Neural progenitor cell (in vitro differentiated cells): ENCODE results near the gene TXNRD1. TPM values are rescaled to one million over a fixed set of nuclear protein-coding genes. Genes with fewer than 3 reads are reported as not detected.

ENCODE experiments used
- DNase-seq: peaks from one replicate; pipeline ENCODE4 v3.0.0-alpha.2; 2016; ENCODE audit warnings: low spot score
- H2AFZ ChIP-seq: fragments of 200-600 bp; sonication (generic); replicated peaks from 2 replicates; pipeline ENCODE4 v1.6.1; 2016; ENCODE audit warnings: antibody characterized with exemption
- H3F3A ChIP-seq: fragments of 200-600 bp; sonication (generic); 2 replicates; pipeline ENCODE4 v1.6.1; 2016; ENCODE audit warnings: antibody characterized with exemption, low read depth
- H3K27ac ChIP-seq: fragments of 200-600 bp; sonication (generic); 2 replicates; pipeline ENCODE4 v1.5.1; 2016; ENCODE audit warnings: mild to moderate bottlenecking
- H3K27me3 ChIP-seq: fragments of 200-600 bp; sonication (generic); 2 replicates; pipeline ENCODE4 v1.6.1; 2016; ENCODE audit warnings: mild to moderate bottlenecking, moderate library complexity
- H3K36me3 ChIP-seq: fragments of 200-600 bp; sonication (generic); 2 replicates; pipeline ENCODE4 v1.5.1; 2016
- H3K4me1 ChIP-seq: fragments of 200-600 bp; sonication (generic); 2 replicates; pipeline ENCODE4 v1.6.1; 2016; ENCODE audit warnings: mixed run types
- H3K4me2 ChIP-seq: fragments of 200-600 bp; sonication (generic); 2 replicates; pipeline ENCODE4 v1.6.1; 2016
- H3K4me3 ChIP-seq: fragments of 200-600 bp; sonication (generic); 2 replicates; pipeline ENCODE4 v1.5.1; 2016
- H3K79me2 ChIP-seq: fragments of 200-600 bp; sonication (generic); 2 replicates; pipeline ENCODE4 v1.6.1; 2016; ENCODE audit warnings: low read depth
- H3K9ac ChIP-seq: fragments of 200-600 bp; sonication (generic); 2 replicates; pipeline ENCODE4 v1.6.1; 2016
- H3K9me3 ChIP-seq: fragments of 200-600 bp; sonication (generic); 2 replicates; pipeline ENCODE4 v1.5.1; 2016; ENCODE audit warnings: low read depth
- H4K20me1 ChIP-seq: fragments of 200-600 bp; sonication (generic); 2 replicates; pipeline ENCODE4 v1.6.1; 2016; ENCODE audit warnings: low read depth
- H3K27ac Mint-ChIP-seq: 3 replicates; pipeline ENCODE4 v1.8.0; 2021; ENCODE audit warnings: mixed read lengths
- H3K27me3 Mint-ChIP-seq: 2 replicates; pipeline ENCODE4 v1.8.0; 2022; ENCODE audit warnings: low read depth, mild to moderate bottlenecking, inconsistent platforms, moderate library complexity, mixed read lengths; ENCODE audit not compliant: insufficient read depth
- H3K36me3 Mint-ChIP-seq: 3 replicates; pipeline ENCODE4 v1.8.0; 2021; ENCODE audit warnings: mixed read lengths
- H3K4me1 Mint-ChIP-seq: 3 replicates; pipeline ENCODE4 v1.8.0; 2021; ENCODE audit warnings: mixed read lengths
- H3K4me3 Mint-ChIP-seq: 3 replicates; pipeline ENCODE4 v1.8.0; 2021; ENCODE audit warnings: mild to moderate bottlenecking, moderate library complexity, mixed read lengths
- H3K9me3 Mint-ChIP-seq: 3 replicates; pipeline ENCODE4 v1.8.0; 2020; ENCODE audit warnings: mixed read lengths
- CTCF ChIP-seq: fragments of 200-600 bp; sonication (generic); IDR thresholded peaks from 2 replicates; pipeline ENCODE4 v1.5.1; 2017; ENCODE audit warnings: antibody characterized with exemption, mild to moderate bottlenecking
- EZH2 ChIP-seq: fragments of 200-600 bp; sonication (generic); IDR thresholded peaks from 2 replicates; pipeline ENCODE4 v1.6.1; 2017; ENCODE audit warnings: antibody characterized with exemption, mild to moderate bottlenecking, moderate library complexity
- EZH2phosphoT487 ChIP-seq: fragments of 200-600 bp; sonication (generic); IDR thresholded peaks from 2 replicates; pipeline ENCODE4 v1.6.1; 2017; ENCODE audit warnings: antibody characterized with exemption
- total RNA-seq: library from RNA; depleted of rRNA; stranded (reverse); fragments of >200 nt; gene quantifications from 2 replicates; pipeline ENCODE4 v1.2.3, GENCODE V29; 2015; ENCODE audit warnings: low replicate concordance

Gene TXNRD1
- total RNA-seq, 1 donor from 2014 or later = 99.8 TPM

- H3F3A ChIP-seq = peaks cover 4% of the 10 kb centered on the region
- H3K9me3 ChIP-seq = peaks cover 4% of the 10 kb centered on the region
- peaks cover 22% of the 10 kb centered on the region for H3K9me3 Mint-ChIP-seq
- H3K4me3 Mint-ChIP-seq = no peak overlapping the region
- H3K9ac ChIP-seq = no peak overlapping the region
- H3K27ac ChIP-seq = no peak overlapping the region
- no peaks in the 10 kb centered on the region for H3K36me3 ChIP-seq
- TF ChIP-seq EZH2phosphoT487 (no peak), EZH2 (no peak), CTCF (no peak)
- H3K27ac Mint-ChIP-seq = no peak overlapping the region
- no peaks in the 10 kb centered on the region for H3K27me3 ChIP-seq
- DNase-seq = no peak
- peaks cover 18% of the 10 kb centered on the region for H3K4me1 ChIP-seq
- peaks cover 3% of the 10 kb centered on the region for H3K36me3 Mint-ChIP-seq
- no peaks in the 10 kb centered on the region for H3K79me2 ChIP-seq
- H3K4me2 ChIP-seq = no peak overlapping the region
- H3K4me1 Mint-ChIP-seq = peaks cover 13% of the 10 kb centered on the region
- H4K20me1 ChIP-seq = no peaks in the 10 kb centered on the region
- H3K27me3 Mint-ChIP-seq = peaks cover 8% of the 10 kb centered on the region
- no peak overlapping the region for H2AFZ ChIP-seq
- H3K4me3 ChIP-seq = no peak overlapping the region
Observed at GRCh38 chr12:104372061-104372720, 156.6 kb downstream of the TXNRD1 start.

DNA sequence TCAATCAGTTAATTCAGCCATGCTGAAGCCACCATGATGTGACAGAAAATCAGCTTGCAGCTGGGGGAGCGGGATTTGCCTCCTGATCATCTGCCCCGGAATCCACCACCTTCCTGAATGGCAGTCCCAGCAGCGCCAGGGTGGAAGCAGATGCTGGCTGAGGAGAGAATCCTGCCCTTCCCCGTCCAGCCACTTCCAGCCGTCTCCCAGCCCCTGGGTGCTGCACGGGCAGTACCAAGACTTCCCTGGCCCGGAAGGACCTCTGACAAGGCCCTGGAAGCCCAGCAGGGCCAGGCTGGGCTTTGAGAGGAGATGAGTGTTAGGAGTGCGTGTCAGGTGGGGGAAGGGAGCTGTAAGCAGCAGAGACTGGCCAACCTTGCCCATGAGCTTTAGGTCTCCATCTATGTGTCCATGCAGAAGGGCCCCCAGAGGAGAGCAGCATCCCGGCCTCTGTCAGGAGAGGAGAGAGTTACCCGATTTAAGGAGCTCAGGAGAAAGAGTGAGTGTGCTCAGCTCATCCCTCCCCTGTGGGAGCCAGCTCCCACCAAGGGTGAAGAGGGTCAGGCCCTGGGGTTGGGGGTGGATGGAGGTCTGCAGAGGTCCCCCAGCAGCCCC is 157.2 kb downstream of the TXNRD1 start:
- H3K27ac Mint-ChIP-seq = no peak overlapping the region
- no peak overlapping the region for H3K27ac ChIP-seq

DNA sequence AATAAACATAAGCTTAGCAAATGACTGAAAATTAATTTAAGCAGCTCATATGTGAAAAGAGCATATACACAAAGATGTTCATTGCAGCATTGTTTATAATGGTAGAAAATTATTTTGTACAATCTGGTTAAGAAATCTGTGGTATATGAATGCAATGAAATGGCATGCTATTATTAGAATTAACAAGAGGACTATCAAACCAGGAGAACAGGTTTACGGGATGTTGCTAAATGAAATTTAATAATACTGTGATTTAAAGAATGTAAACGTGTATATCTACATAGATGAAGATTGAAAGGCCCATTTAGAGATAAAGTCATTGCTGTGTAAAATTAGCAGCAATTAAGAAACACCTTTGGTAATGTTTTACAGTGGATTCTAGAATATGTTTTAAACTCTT is 158.5 kb downstream of the TXNRD1 start:
- H3K4me1 ChIP-seq = peaks cover 14% of the 10 kb centered on the region
- H3K4me2 ChIP-seq = no peak overlapping the region
- no peaks in the 10 kb centered on the region for H3K36me3 ChIP-seq
- H3K79me2 ChIP-seq = no peaks in the 10 kb centered on the region
- Mint-ChIP-seq H3K9me3 (peaks cover 16% of the 10 kb centered on the region), H3K36me3 (peaks cover 3% of the 10 kb centered on the region), H3K27ac (no peak overlapping the region), H3K27me3 (peaks cover 11% of the 10 kb centered on the region), H3K4me3 (no peak overlapping the region), H3K4me1 (peaks cover 16% of the 10 kb centered on the region)
- no peak for DNase-seq
- no peak overlapping the region for H3K4me3 ChIP-seq
- H3K27me3 ChIP-seq = no peaks in the 10 kb centered on the region
- H4K20me1 ChIP-seq = no peaks in the 10 kb centered on the region
- H3K27ac ChIP-seq = no peak overlapping the region
- no peak overlapping the region for H3K9ac ChIP-seq
- peaks cover 4% of the 10 kb centered on the region for H3K9me3 ChIP-seq
- no peak overlapping the region for H2AFZ ChIP-seq
- peaks cover 4% of the 10 kb centered on the region for H3F3A ChIP-seq
- TF ChIP-seq CTCF (no peak), EZH2 (no peak), EZH2phosphoT487 (no peak)

More for the DNA sequence above, 157.2 kb downstream of the TXNRD1 start:
- H3K4me3 ChIP-seq = no peak overlapping the region
- H2AFZ ChIP-seq = no peak overlapping the region
- no peak overlapping the region for H3K4me3 Mint-ChIP-seq
- H3K4me1 Mint-ChIP-seq = peaks cover 16% of the 10 kb centered on the region
- TF ChIP-seq EZH2 (no peak), CTCF (no peak)
- peaks cover 4% of the 10 kb centered on the region for H3K9me3 ChIP-seq
- H3K4me1 ChIP-seq = peaks cover 14% of the 10 kb centered on the region
- no peak for DNase-seq
- no peak overlapping the region for H3K9ac ChIP-seq
- peaks cover 3% of the 10 kb centered on the region for H3K36me3 Mint-ChIP-seq
- peaks cover 4% of the 10 kb centered on the region for H3F3A ChIP-seq
- H3K36me3 ChIP-seq = no peaks in the 10 kb centered on the region
- no peaks in the 10 kb centered on the region for H4K20me1 ChIP-seq
- no peaks in the 10 kb centered on the region for H3K79me2 ChIP-seq
- H3K9me3 Mint-ChIP-seq = peaks cover 22% of the 10 kb centered on the region
- H3K27me3 Mint-ChIP-seq = peaks cover 11% of the 10 kb centered on the region
- H3K27me3 ChIP-seq = no peaks in the 10 kb centered on the region
- H3K4me2 ChIP-seq = no peak overlapping the region
